Loucy (cell line): ENCODE measurements around the gene AKAP4.

ENCODE experiments used
- CTCF ChIP-seq: fragments of 200-600 bp; sonication (generic); conservative IDR thresholded peaks from 2 replicates; pipeline ENCODE4 v1.5.1; 2014; ENCODE audit warnings: mild to moderate bottlenecking, antibody characterized with exemption, low read length
- EZH2phosphoT487 ChIP-seq: fragments of 200-600 bp; IDR thresholded peaks from 2 replicates; pipeline ENCODE4 v1.6.1; 2018; ENCODE audit warnings: antibody characterized with exemption, mild to moderate bottlenecking, moderate library complexity, borderline replicate concordance

GRCh38 chrX:50158593-50158992, 42.2 kb downstream of the AKAP4 start:
- TF ChIP-seq CTCF (no peak), EZH2phosphoT487 (no peak)
